ENCODE results near the gene ANKIB1. TPM values are rescaled to one million over a fixed set of nuclear protein-coding genes. Genes with fewer than 3 reads are reported as not detected.

Gene ANKIB1
- polyA plus RNA-seq, 1 donor (not counting 4 experiments of a cell fraction or from before 2014, with no cell fraction given), result 37.0 TPM

DNA sequence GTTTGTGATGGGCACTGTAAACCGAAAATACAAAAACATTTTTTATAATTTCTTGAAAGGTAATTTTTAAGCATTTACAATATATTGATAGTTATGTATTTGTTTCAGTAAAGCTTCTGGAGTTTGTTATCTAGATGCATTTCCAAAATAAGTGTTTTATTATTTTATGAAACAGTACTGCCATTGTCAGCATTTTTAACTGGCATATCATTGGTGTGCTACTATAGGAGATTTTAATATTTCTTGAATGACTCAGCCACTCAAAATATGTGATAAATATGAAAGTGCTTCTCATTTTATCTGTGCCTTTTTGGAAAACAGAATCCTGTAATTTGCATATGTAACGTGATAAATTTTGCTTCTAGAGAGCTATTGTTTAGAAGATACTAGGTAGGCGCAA lies 97.9 kb downstream of the ANKIB1 start:
- Histone ChIP-seq H3K36me3 (ENCODE audit: control insufficient read depth in 2 of 2, extremely low read depth in 1 of 2, insufficient read depth in 2 of 2, low read length in 2 of 2) (peaks cover 4 to 5% of the 10 kb centered on the region in 2 experiments), H3K27me3 (ENCODE audit: control insufficient read depth, extremely low read depth, insufficient read depth, low read length) (no peaks in the 10 kb centered on the region), H3K27ac (ENCODE audit: control insufficient read depth, insufficient read depth, low read length) (no peak overlapping the region), H4K20me1 (ENCODE audit: control insufficient read depth, extremely low read depth, insufficient read depth, low read length) (no peaks in the 10 kb centered on the region), H3K4me2 (ENCODE audit: control insufficient read depth, extremely low read depth, insufficient read depth, low read depth, low read length) (no peak overlapping the region), H3K4me1 (ENCODE audit: control insufficient read depth, extremely low read depth, insufficient read depth, low read length) (no peaks in the 10 kb centered on the region), H3K79me2 (ENCODE audit: control insufficient read depth, insufficient read depth, low read length) (no peaks in the 10 kb centered on the region), H3K9ac (ENCODE audit: control insufficient read depth, extremely low read depth, insufficient read depth, low read length) (no peak overlapping the region), H3K4me3 (ENCODE audit: control insufficient read depth in 2 of 3, extremely low read depth in 1 of 3, insufficient read depth in 2 of 3, low read depth in 1 of 3, low read length in 3 of 3) (no peak overlapping the region), H3K9me3 (ENCODE audit: control insufficient read depth, low read depth, low read length) (no peaks in the 10 kb centered on the region), H3K9me1 (ENCODE audit: control insufficient read depth, extremely low read depth, insufficient read depth, low read length) (no peaks in the 10 kb centered on the region), H2AFZ (ENCODE audit: control insufficient read depth, low read length) (no peak overlapping the region)
- dilution Hi-C loops (cut with MboI; ENCODE audit: extremely low pct_ligation_motif_present, low sequenced_read_pairs), result no loop called here
- FAIRE-seq, result no peak
- no peak for TF ChIP-seq EZH2 (IDR thresholded peaks at IDR 0.05; ENCODE audit: low read length)
- TF ChIP-seq, protein P1, sequence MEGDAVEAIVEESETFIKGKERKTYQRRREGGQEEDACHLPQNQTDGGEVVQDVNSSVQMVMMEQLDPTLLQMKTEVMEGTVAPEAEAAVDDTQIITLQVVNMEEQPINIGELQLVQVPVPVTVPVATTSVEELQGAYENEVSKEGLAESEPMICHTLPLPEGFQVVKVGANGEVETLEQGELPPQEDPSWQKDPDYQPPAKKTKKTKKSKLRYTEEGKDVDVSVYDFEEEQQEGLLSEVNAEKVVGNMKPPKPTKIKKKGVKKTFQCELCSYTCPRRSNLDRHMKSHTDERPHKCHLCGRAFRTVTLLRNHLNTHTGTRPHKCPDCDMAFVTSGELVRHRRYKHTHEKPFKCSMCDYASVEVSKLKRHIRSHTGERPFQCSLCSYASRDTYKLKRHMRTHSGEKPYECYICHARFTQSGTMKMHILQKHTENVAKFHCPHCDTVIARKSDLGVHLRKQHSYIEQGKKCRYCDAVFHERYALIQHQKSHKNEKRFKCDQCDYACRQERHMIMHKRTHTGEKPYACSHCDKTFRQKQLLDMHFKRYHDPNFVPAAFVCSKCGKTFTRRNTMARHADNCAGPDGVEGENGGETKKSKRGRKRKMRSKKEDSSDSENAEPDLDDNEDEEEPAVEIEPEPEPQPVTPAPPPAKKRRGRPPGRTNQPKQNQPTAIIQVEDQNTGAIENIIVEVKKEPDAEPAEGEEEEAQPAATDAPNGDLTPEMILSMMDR (optimal IDR thresholded peaks at IDR 0.05 in 1 of 3, IDR thresholded peaks at IDR 0.05 in 1 of 3, conservative IDR thresholded peaks at IDR 0.05 in 1 of 3; ENCODE audit: extremely low read depth in 1 of 3, insufficient read depth in 2 of 3, low read length in 3 of 3), result no peak
- no peak for DNase-seq (ENCODE audit: low read depth, low spot score)

DNA sequence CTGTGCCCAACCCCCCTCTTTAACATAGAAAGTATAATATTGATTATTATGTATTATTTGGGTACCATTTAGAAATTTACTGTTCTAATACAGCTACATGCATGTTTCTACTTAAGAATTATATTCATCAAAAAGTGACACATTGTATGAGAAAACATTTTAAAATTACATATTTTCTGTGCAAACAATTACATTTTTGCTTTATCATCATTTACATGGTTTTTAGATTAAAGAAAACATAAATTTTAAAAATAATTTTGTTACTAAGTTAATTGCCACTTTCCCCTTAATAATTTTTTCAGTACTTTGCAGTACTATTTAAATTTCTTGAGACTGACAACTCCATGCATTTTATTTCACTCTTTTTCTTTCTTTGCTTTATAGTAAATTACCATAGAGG lies 106.2 kb downstream of the ANKIB1 start:
- FAIRE-seq (no peak), DNase-seq (ENCODE audit: low read depth, low spot score) (no peak)
- TF ChIP-seq, protein P1 (optimal IDR thresholded peaks at IDR 0.05 in 1 of 3, IDR thresholded peaks at IDR 0.05 in 1 of 3, conservative IDR thresholded peaks at IDR 0.05 in 1 of 3; ENCODE audit: extremely low read depth in 1 of 3, insufficient read depth in 2 of 3, low read length in 3 of 3), result no peak
- no peak for TF ChIP-seq EZH2 (IDR thresholded peaks at IDR 0.05; ENCODE audit: low read length)
- Histone ChIP-seq H3K9me3 (ENCODE audit: control insufficient read depth, low read depth, low read length) (no peaks in the 10 kb centered on the region), H3K27me3 (ENCODE audit: control insufficient read depth, extremely low read depth, insufficient read depth, low read length) (no peaks in the 10 kb centered on the region), H3K9me1 (ENCODE audit: control insufficient read depth, extremely low read depth, insufficient read depth, low read length) (no peaks in the 10 kb centered on the region), H3K4me3 (ENCODE audit: control insufficient read depth in 2 of 3, extremely low read depth in 1 of 3, insufficient read depth in 2 of 3, low read depth in 1 of 3, low read length in 3 of 3) (no peak overlapping the region), H3K36me3 (ENCODE audit: control insufficient read depth in 2 of 2, extremely low read depth in 1 of 2, insufficient read depth in 2 of 2, low read length in 2 of 2) (peaks cover 0 to 8% of the 10 kb centered on the region in 2 experiments), H4K20me1 (ENCODE audit: control insufficient read depth, extremely low read depth, insufficient read depth, low read length) (no peaks in the 10 kb centered on the region), H3K4me1 (ENCODE audit: control insufficient read depth, extremely low read depth, insufficient read depth, low read length) (no peaks in the 10 kb centered on the region), H3K4me2 (ENCODE audit: control insufficient read depth, extremely low read depth, insufficient read depth, low read depth, low read length) (no peak overlapping the region), H3K27ac (ENCODE audit: control insufficient read depth, insufficient read depth, low read length) (no peak overlapping the region), H2AFZ (ENCODE audit: control insufficient read depth, low read length) (no peak overlapping the region), H3K79me2 (ENCODE audit: control insufficient read depth, insufficient read depth, low read length) (no peaks in the 10 kb centered on the region), H3K9ac (ENCODE audit: control insufficient read depth, extremely low read depth, insufficient read depth, low read length) (no peak overlapping the region)
- dilution Hi-C loops (cut with MboI; ENCODE audit: extremely low pct_ligation_motif_present, low sequenced_read_pairs), result no loop called here
